ENCODE results near the gene REC8. TPM values are rescaled to one million over a fixed set of nuclear protein-coding genes. Genes with fewer than 3 reads are reported as not detected.

Gene REC8
- polyA plus RNA-seq, 1 donor (not counting 4 experiments of a cell fraction or from before 2014, with no cell fraction given): 6.3 TPM

- Histone ChIP-seq H3K79me2 (ENCODE audit: control insufficient read depth, insufficient read depth, low read length) (no peaks in the 10 kb centered on the region), H3K9me1 (ENCODE audit: control insufficient read depth, extremely low read depth, insufficient read depth, low read length) (no peaks in the 10 kb centered on the region), H3K4me2 (ENCODE audit: control insufficient read depth, extremely low read depth, insufficient read depth, low read depth, low read length) (no peak overlapping the region), H3K27ac (ENCODE audit: control insufficient read depth, insufficient read depth, low read length) (no peak overlapping the region), H4K20me1 (ENCODE audit: control insufficient read depth, extremely low read depth, insufficient read depth, low read length) (peaks cover 8% of the 10 kb centered on the region), H3K4me1 (ENCODE audit: control insufficient read depth, extremely low read depth, insufficient read depth, low read length) (no peaks in the 10 kb centered on the region), H3K27me3 (ENCODE audit: control insufficient read depth, extremely low read depth, insufficient read depth, low read length) (no peaks in the 10 kb centered on the region), H3K36me3 (ENCODE audit: control insufficient read depth in 2 of 2, extremely low read depth in 1 of 2, insufficient read depth in 2 of 2, low read length in 2 of 2) (peaks cover 36 to 48% of the 10 kb centered on the region in 2 experiments), H3K9me3 (ENCODE audit: control insufficient read depth, low read depth, low read length) (no peaks in the 10 kb centered on the region), H3K4me3 (ENCODE audit: control insufficient read depth in 2 of 3, extremely low read depth in 1 of 3, insufficient read depth in 2 of 3, low read depth in 1 of 3, low read length in 3 of 3) (no peak overlapping the region), H2AFZ (ENCODE audit: control insufficient read depth, low read length) (no peak overlapping the region), H3K9ac (ENCODE audit: control insufficient read depth, extremely low read depth, insufficient read depth, low read length) (no peak overlapping the region)
- dilution Hi-C loops (cut with MboI; ENCODE audit: extremely low pct_ligation_motif_present, low sequenced_read_pairs): no loop called here
- FAIRE-seq (no peak), DNase-seq (ENCODE audit: low read depth, low spot score) (no peak)
- TF ChIP-seq EZH2 (IDR thresholded peaks at IDR 0.05; ENCODE audit: low read length): no peak
Observed at GRCh38 chr14:24177891-24178290, 6.0 kb downstream of the REC8 start.

GRCh38 chr14:24178399-24179178 is 6.7 kb downstream of the REC8 start:
- FAIRE-seq (no peak), DNase-seq (ENCODE audit: low read depth, low spot score) (no peak)
- Histone ChIP-seq H3K4me1 (ENCODE audit: control insufficient read depth, extremely low read depth, insufficient read depth, low read length) (no peaks in the 10 kb centered on the region), H3K36me3 (ENCODE audit: control insufficient read depth in 2 of 2, extremely low read depth in 1 of 2, insufficient read depth in 2 of 2, low read length in 2 of 2) (peaks cover 39 to 50% of the 10 kb centered on the region in 2 experiments), H3K4me2 (ENCODE audit: control insufficient read depth, extremely low read depth, insufficient read depth, low read depth, low read length) (no peak overlapping the region), H3K4me3 (ENCODE audit: control insufficient read depth in 2 of 3, extremely low read depth in 1 of 3, insufficient read depth in 2 of 3, low read depth in 1 of 3, low read length in 3 of 3) (no peak overlapping the region), H3K9ac (ENCODE audit: control insufficient read depth, extremely low read depth, insufficient read depth, low read length) (no peak overlapping the region), H3K27ac (ENCODE audit: control insufficient read depth, insufficient read depth, low read length) (no peak overlapping the region), H3K9me1 (ENCODE audit: control insufficient read depth, extremely low read depth, insufficient read depth, low read length) (no peaks in the 10 kb centered on the region), H4K20me1 (ENCODE audit: control insufficient read depth, extremely low read depth, insufficient read depth, low read length) (peaks cover 8% of the 10 kb centered on the region), H3K27me3 (ENCODE audit: control insufficient read depth, extremely low read depth, insufficient read depth, low read length) (no peaks in the 10 kb centered on the region), H2AFZ (ENCODE audit: control insufficient read depth, low read length) (no peak overlapping the region), H3K79me2 (ENCODE audit: control insufficient read depth, insufficient read depth, low read length) (no peaks in the 10 kb centered on the region), H3K9me3 (ENCODE audit: control insufficient read depth, low read depth, low read length) (no peaks in the 10 kb centered on the region)
- TF ChIP-seq CTCF (optimal IDR thresholded peaks at IDR 0.05 in 1 of 3, IDR thresholded peaks at IDR 0.05 in 1 of 3, conservative IDR thresholded peaks at IDR 0.05 in 1 of 3; ENCODE audit: extremely low read depth in 1 of 3, insufficient read depth in 2 of 3, low read length in 3 of 3) (no peak), EZH2 (IDR thresholded peaks at IDR 0.05; ENCODE audit: low read length) (no peak)
- dilution Hi-C loops (cut with MboI; ENCODE audit: extremely low pct_ligation_motif_present, low sequenced_read_pairs): no loop called here

Data from keratinocyte (primary cell).